ENCODE data around the gene MGST3.

DNA sequence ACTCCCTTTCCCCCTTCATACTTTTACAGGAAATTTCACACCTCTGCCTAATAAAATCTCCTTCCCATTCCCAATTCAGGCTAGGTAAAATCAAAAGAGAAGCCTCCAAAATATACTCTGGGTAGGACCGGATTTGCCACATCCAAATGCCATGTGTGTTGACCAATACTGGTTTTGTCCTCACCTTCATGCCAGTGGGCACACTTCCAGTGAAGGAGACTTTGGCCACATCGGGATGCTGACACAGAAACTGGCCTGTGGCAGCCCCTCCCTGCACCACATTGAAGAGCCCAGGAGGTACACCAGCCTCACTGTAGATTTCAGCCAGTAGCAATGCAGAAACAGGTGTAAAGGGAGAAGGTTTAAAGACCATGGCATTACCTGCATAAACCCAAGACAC is 49.3 kb downstream of the MGST3 start:
- TF ChIP-seq, protein P1, sequence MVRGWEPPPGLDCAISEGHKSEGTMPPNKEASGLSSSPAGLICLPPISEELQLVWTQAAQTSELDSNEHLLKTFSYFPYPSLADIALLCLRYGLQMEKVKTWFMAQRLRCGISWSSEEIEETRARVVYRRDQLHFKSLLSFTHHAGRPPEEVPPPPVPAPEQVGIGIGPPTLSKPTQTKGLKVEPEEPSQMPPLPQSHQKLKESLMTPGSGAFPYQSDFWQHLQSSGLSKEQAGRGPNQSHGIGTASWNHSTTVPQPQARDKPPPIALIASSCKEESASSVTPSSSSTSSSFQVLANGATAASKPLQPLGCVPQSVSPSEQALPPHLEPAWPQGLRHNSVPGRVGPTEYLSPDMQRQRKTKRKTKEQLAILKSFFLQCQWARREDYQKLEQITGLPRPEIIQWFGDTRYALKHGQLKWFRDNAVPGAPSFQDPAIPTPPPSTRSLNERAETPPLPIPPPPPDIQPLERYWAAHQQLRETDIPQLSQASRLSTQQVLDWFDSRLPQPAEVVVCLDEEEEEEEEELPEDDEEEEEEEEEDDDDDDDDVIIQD (CRISPR knock-in tag; IDR thresholded peaks at IDR 0.05; ENCODE audit: low read depth): no peak
- TF ChIP-seq, protein P2, sequence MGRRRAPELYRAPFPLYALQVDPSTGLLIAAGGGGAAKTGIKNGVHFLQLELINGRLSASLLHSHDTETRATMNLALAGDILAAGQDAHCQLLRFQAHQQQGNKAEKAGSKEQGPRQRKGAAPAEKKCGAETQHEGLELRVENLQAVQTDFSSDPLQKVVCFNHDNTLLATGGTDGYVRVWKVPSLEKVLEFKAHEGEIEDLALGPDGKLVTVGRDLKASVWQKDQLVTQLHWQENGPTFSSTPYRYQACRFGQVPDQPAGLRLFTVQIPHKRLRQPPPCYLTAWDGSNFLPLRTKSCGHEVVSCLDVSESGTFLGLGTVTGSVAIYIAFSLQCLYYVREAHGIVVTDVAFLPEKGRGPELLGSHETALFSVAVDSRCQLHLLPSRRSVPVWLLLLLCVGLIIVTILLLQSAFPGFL (CRISPR knock-in tag; IDR thresholded peaks at IDR 0.05): no peak
- TF ChIP-seq, protein P3, sequence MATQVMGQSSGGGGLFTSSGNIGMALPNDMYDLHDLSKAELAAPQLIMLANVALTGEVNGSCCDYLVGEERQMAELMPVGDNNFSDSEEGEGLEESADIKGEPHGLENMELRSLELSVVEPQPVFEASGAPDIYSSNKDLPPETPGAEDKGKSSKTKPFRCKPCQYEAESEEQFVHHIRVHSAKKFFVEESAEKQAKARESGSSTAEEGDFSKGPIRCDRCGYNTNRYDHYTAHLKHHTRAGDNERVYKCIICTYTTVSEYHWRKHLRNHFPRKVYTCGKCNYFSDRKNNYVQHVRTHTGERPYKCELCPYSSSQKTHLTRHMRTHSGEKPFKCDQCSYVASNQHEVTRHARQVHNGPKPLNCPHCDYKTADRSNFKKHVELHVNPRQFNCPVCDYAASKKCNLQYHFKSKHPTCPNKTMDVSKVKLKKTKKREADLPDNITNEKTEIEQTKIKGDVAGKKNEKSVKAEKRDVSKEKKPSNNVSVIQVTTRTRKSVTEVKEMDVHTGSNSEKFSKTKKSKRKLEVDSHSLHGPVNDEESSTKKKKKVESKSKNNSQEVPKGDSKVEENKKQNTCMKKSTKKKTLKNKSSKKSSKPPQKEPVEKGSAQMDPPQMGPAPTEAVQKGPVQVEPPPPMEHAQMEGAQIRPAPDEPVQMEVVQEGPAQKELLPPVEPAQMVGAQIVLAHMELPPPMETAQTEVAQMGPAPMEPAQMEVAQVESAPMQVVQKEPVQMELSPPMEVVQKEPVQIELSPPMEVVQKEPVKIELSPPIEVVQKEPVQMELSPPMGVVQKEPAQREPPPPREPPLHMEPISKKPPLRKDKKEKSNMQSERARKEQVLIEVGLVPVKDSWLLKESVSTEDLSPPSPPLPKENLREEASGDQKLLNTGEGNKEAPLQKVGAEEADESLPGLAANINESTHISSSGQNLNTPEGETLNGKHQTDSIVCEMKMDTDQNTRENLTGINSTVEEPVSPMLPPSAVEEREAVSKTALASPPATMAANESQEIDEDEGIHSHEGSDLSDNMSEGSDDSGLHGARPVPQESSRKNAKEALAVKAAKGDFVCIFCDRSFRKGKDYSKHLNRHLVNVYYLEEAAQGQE (IDR thresholded peaks at IDR 0.05; ENCODE audit: borderline replicate concordance in 1 of 2, low read depth in 1 of 2, low read length in 2 of 2): no peak
- TF ChIP-seq GABPA (IDR thresholded peaks at IDR 0.05; ENCODE audit: low read depth, low read length) (no peak), GABPA (CRISPR knock-in tag; IDR thresholded peaks at IDR 0.05; ENCODE audit: low read depth) (no peak), KLF16 (CRISPR knock-in tag; IDR thresholded peaks at IDR 0.05) (no peak), POLR2AphosphoS5 (IDR thresholded peaks at IDR 0.05; ENCODE audit: low read depth, low read length) (no peak), HNRNPLL (IDR thresholded peaks at IDR 0.05; ENCODE audit: low read depth, low read length, poor library complexity, severe bottlenecking) (no peak), EZH2 (conservative IDR thresholded peaks at IDR 0.05; ENCODE audit: low read depth, low read length) (no peak), CREB1 (IDR thresholded peaks at IDR 0.05) (no peak), CREB1 (CRISPR knock-in tag; IDR thresholded peaks at IDR 0.05) (no peak), TP53 (CRISPR knock-in tag; conservative IDR thresholded peaks at IDR 0.05) (no peak)
- TF ChIP-seq, protein P4, sequence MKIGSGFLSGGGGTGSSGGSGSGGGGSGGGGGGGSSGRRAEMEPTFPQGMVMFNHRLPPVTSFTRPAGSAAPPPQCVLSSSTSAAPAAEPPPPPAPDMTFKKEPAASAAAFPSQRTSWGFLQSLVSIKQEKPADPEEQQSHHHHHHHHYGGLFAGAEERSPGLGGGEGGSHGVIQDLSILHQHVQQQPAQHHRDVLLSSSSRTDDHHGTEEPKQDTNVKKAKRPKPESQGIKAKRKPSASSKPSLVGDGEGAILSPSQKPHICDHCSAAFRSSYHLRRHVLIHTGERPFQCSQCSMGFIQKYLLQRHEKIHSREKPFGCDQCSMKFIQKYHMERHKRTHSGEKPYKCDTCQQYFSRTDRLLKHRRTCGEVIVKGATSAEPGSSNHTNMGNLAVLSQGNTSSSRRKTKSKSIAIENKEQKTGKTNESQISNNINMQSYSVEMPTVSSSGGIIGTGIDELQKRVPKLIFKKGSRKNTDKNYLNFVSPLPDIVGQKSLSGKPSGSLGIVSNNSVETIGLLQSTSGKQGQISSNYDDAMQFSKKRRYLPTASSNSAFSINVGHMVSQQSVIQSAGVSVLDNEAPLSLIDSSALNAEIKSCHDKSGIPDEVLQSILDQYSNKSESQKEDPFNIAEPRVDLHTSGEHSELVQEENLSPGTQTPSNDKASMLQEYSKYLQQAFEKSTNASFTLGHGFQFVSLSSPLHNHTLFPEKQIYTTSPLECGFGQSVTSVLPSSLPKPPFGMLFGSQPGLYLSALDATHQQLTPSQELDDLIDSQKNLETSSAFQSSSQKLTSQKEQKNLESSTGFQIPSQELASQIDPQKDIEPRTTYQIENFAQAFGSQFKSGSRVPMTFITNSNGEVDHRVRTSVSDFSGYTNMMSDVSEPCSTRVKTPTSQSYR (CRISPR knock-in tag; IDR thresholded peaks at IDR 0.05; ENCODE audit: borderline replicate concordance): no peak
- TF ChIP-seq, protein P5, sequence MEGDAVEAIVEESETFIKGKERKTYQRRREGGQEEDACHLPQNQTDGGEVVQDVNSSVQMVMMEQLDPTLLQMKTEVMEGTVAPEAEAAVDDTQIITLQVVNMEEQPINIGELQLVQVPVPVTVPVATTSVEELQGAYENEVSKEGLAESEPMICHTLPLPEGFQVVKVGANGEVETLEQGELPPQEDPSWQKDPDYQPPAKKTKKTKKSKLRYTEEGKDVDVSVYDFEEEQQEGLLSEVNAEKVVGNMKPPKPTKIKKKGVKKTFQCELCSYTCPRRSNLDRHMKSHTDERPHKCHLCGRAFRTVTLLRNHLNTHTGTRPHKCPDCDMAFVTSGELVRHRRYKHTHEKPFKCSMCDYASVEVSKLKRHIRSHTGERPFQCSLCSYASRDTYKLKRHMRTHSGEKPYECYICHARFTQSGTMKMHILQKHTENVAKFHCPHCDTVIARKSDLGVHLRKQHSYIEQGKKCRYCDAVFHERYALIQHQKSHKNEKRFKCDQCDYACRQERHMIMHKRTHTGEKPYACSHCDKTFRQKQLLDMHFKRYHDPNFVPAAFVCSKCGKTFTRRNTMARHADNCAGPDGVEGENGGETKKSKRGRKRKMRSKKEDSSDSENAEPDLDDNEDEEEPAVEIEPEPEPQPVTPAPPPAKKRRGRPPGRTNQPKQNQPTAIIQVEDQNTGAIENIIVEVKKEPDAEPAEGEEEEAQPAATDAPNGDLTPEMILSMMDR (CRISPR knock-in tag; IDR thresholded peaks at IDR 0.05): no peak
- TF ChIP-seq, protein P6, sequence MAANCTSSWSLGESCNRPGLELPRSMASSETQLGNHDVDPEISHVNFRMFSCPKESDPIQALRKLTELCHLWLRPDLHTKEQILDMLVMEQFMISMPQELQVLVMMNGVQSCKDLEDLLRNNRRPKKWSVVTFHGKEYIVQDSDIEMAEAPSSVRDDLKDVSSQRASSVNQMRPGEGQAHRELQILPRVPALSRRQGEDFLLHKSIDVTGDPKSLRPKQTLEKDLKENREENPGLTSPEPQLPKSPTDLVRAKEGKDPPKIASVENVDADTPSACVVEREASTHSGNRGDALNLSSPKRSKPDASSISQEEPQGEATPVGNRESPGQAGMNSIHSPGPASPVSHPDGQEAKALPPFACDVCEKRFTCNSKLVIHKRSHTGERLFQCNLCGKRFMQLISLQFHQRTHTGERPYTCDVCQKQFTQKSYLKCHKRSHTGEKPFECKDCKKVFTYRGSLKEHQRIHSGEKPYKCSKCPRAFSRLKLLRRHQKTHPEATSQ (CRISPR knock-in tag; IDR thresholded peaks at IDR 0.05; ENCODE audit: borderline replicate concordance): no peak
